ENCODE measurements around the gene DSCAML1.

Gene DSCAML1

DNA sequence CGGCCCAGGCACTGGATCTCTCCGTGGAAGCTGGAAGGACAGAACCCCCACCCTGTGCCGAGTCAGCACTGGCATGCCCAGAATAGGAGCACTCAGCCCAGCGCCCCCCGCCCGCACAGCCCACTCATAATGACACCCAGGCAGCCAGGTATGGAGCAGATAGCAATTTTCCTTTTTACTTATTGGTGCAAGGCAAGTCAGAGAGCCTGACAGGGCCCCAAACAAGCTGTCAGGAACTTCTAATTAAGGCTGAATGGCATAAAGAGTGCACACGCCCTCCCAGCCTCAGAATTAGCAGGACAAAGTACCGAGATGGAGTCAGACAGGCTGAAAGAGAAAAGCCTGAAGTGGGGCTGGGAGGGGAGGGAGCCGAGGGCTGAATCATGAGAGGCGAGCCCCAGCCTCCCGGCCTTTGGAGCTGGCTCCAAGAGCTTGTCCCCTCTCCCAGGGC, 76.9 kb downstream of the DSCAML1 start:
- DNase-seq: no peak

DNA sequence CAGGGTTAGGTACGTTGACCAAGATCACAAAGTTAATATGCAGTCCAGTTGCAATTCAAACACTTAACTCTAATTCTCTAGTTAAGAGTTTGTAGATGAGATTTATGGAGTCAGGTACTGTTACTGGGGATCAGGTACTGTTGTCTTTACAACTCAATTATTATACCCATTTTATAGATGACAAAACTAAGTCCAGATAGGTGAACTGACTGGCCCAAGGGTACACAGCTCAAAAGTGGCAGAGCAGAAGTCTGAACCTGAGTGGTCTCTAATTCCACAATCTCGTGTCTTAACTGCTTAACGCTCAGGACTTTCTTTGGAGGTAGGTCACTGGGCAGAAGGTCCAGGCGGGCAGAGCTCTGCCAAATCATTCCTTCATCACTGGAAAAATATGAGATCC, 77.5 kb downstream of the DSCAML1 start:
- no peak for DNase-seq

- no peak for DNase-seq
Observed at GRCh38 chr11:117717485-117718314, 79.3 kb downstream of the DSCAML1 start.

GRCh38 chr11:117716521-117717440, 80.2 kb downstream of the DSCAML1 start:
- no peak for DNase-seq

DNA sequence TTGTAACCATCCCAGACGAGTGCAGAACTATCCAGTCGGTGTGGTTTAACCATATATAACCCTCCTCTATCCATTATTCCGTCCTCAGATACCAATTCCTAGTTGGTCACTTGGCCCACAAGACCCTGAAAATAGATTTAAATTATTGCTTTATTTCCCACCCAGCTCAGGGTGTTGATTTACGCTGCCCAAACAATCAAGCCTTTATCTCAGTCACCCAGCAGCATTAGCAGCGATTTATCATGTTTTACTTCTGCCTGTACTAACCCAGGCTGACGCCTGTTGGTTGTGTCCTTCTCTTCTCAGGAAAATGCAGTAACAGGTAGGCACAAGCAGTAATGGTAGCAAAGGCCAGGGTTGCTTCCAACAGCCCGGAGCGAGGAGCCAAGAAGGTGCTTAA, 81.2 kb downstream of the DSCAML1 start:
- no peak for DNase-seq

GRCh38 chr11:117713538-117713991, 83.5 kb downstream of the DSCAML1 start:
- no peak for DNase-seq

DNA sequence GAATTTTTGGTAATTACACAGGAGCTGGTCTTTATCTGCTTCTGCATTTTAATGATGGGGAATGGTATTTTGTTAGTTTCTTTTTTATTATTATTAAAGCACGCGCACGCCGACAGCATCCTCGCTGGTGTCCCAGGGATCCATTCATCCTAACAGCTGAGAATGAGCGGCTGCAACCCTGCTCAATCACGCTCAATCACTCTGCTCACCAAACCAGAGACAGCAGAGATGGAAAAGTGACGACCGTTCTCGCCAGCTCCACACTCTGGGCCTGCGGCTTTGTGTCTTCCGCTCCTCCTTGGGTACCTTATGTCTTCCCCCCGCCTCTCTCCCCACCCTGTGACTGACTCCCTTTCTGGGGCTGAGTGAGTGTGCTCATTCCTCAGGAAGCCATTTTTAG, 84.5 kb downstream of the DSCAML1 start:
- no peak for DNase-seq

- no peak for DNase-seq
Observed at GRCh38 chr11:117711331-117711730, 85.7 kb downstream of the DSCAML1 start.

- no peak for DNase-seq
Observed at GRCh38 chr11:117710211-117710610, 86.8 kb downstream of the DSCAML1 start.

GRCh38 chr11:117706322-117706814, 90.6 kb downstream of the DSCAML1 start:
- no peak for DNase-seq

GRCh38 chr11:117705866-117706265, 91.2 kb downstream of the DSCAML1 start:
- DNase-seq: no peak

GRCh38 chr11:117704395-117705100, 92.5 kb downstream of the DSCAML1 start:
- no peak for DNase-seq

DNA sequence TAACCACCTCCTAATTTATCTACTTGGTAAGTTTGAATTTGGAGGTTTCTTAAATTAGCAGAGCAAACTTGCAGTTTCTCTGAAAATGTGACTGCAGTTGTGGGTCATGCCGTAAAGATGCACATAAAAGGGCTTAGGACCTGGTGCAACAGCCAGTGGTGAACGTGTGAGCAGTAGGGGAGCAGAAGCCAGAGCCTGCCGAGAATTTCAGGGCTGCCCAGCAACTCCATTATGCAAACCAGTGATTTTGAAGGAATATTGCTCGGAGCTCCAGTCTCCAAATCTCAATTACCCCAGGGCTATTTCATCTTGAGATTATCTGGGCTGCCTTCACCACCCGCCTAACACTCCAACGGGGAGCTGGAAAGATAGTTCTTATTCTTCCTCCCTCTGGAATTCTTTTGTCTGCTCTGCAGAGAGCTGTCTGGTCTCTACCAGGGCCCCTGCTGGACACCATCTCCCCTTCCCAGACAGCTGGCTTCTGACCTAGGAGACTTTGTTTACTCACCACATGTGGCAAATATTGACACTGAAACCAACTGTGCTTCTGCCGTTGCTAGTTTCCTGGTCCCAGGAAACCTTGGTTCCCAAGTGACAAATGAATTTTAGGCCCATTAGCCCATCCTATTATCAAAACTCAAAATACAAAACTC, 93.9 kb downstream of the DSCAML1 start:
- DNase-seq: no peak

DNA sequence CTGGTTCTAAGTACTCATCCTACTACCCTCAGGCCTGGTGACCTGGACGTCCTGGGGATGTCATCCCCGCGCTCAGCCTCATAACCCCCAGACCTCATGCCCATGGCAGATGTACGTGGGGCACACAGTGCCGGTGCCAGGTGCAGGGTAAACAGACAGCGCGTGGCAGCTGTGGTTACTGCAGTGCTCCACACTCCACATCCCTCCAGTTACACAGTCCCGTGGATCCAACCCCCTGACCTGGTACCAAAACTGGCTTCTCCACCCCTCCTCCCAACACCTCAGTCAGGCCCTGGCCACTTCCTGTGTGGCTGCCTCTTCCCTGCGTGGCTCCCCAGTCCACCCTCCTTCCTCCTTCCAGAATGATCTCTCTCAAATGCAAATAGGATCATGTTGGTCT, 95.2 kb downstream of the DSCAML1 start:
- DNase-seq: no peak

DNA sequence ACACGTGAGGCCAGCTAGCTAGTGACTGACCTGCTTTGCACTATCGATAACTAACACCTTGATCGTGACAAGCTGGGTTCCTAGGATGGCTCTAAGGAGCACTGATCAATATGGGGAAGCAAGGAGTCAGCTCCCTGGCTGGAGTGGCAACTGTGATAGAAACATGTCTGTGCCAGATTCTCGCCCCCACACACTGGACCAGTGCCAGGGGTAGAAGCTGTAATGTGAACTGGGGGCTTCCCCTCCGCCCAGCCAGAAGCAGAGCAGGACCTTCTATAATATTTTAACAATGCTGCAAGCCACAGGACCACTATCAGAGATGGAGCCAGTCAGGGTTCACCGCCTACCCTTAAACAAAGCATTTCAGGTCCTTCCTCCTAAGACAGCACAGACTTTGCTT, 96.5 kb downstream of the DSCAML1 start:
- no peak for DNase-seq

DNA sequence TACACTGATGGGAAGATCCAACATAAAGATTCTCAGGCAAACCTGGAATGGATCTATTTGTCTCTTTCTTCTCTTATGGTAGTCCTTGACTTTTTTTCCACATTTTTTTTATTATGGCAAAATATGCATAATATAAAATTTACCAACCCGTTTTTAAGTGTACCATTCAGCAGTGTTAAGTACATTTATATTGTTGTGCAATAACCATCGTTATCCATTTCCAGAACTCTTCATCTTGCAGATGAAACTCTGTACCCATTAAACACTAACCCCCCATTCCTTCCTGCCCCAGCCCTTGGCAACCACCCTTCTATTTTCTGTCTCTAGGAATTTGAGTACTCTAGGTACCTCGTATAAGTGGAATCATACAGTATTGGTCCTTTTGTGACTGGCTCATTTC, 99.7 kb downstream of the DSCAML1 start:
- DNase-seq: no peak

- DNase-seq: no peak
Observed at GRCh38 chr11:117696540-117696939, 100.5 kb downstream of the DSCAML1 start.

DNA sequence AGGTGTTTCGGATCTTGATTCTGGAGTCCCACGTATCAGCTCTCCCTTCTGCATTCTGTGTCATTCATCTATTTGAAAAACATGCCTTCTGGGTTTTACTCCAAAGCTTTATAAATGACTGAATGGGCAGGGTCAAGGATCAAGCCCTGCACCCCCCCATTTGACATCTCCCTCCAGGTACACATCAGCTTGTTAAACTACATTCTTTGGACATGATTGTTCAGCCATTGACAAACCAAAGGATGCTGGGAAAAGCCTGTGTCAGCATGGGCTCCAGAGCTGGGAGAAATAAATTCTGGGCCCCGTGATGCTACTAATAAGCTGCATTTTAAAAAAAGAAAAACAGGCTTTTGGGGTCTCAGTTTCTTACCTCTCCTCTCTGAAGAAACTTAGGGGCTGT, 103.7 kb downstream of the DSCAML1 start:
- DNase-seq: no peak

- no peak for DNase-seq
Observed at GRCh38 chr11:117691516-117691915, 105.5 kb downstream of the DSCAML1 start.

- no peak for DNase-seq
Observed at GRCh38 chr11:117691218-117691514, 105.8 kb downstream of the DSCAML1 start.

DNA sequence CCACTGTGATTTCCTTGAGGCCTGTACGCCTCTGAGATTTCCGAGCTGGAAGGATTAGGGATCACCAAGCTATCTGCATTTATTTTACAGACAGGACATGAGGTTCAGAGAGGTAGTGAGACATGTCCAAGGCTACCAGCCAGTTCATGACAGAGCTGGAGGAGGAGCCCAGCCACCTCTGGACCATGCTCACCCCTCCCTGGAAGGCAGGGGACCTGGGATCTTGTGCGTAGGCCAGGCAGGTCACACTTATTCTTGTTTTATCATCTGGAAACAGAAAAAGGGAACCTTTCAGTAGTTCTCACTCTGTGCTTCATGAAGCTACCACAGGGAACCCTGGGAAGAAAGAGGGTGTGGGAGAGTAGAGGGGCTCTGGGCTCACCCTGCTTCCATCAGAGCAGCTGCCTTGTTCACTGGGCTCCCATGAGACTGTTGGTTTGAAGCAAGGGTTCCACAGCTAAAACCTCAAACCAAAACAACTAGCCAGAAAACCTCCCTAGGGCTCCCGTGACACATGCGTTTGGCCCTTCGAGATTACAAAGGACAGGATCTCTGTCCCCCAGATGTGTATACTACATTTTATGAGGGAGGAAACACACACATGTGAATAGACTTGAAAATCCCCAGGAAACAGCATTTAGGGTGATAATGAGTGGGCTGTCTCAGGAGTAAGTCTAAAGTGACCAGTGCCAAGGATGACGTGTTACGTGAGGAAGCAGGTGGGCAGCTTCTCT, 106.4 kb downstream of the DSCAML1 start:
- no peak for DNase-seq

DNA sequence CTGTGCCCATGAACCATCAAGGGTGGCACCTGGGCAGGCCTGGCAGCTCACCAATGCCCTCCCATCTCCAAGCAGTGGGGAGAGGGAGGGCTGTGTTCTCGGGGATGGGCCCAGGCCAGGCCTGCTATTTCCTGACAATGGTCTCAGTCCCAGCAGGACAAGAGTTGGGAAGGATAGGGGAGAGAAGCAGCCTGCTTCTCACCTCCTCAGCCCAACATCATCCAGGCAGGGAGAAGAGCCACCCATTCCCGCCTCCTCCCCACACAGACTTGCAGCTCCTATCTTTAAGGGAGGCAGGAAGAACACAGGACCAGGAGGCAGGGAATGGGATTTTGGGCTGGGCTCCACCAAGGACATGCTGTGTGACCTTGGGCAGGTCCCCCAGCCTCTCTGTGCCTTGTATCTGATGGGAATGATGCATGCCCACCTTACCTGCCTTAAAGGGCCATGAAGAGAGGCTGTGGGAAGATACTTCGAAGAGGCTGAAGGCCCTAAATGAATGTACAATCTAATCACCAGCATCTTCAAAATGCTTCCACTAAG, 108.7 kb downstream of the DSCAML1 start:
- no peak for DNase-seq

Measured in stimulated activated CD4-positive, alpha-beta T cell treated with anti-CD3 and anti-CD28 coated beads, Interleukin-15, amount 100 ng/mL, for 24 hours (primary cell).